GM21717 (cell line): Measurements from ENCODE around the gene SNAPC4.
"Not testable (repeated sequence)": the region's sequence is repeated elsewhere in the genome, so short reads cannot be mapped to it uniquely, and the experiment has no call there.

Source experiments
- ATAC-seq: cut with Tn5 transposase; IDR thresholded peaks from one replicate; pipeline ENCODE4 v1.9.1; 2021; ENCODE audit warnings: mild to moderate bottlenecking, moderate library complexity; ENCODE audit not compliant: unreplicated experiment

The SNAPC4 gene

GRCh38 chr9:136433043-136433715 lies 33.2 kb upstream of the SNAPC4 start:
- no peak for ATAC-seq

DNA sequence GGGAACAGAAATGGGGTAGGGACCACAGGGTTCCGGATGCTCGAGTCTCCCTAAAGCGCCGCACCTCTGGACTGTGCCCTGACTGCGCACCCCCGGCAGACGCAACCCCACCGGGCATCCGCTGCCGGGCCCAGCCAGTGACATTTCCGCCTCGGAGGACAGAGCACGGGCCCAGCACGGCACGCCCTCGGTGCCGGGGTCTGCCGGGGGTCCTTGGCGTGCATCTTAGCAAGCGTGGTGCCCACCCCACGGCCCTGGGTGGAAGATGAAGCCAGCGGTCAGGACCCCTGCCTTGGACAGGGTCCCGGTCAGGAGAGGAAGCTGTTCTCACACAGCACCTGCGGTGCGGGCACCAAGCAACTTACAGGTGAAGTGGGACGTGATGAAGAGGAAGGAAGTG lies 32.6 kb upstream of the SNAPC4 start:
- no peak for ATAC-seq

DNA sequence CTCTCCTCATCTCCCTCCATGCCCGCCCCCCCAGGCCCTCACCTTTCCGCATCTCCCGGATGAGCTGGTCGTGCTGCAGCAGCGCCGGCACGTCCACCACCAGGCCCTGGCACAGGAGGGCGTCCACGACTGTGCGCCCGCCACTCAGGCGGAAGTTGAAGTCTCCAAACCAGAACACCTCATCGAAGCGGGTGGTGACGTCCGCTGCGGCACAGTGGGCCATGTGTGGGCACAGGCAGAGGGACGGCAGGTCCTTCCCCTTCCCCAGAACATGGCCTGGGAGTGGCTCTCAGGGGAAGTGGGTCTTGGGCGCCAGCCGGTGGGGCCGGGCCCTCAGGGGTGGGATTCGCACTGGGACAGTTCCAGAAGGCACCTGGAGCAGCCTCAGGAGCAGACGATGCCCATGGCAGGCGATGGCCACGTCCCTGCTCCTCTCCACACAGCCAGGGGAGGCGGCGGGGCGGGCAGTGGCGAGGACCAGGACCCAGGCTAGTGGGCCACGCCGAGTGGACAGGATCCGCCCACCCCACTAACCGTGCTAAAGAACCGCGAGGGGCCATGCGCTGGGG lies 31.9 kb upstream of the SNAPC4 start:
- ATAC-seq, result no peak

DNA sequence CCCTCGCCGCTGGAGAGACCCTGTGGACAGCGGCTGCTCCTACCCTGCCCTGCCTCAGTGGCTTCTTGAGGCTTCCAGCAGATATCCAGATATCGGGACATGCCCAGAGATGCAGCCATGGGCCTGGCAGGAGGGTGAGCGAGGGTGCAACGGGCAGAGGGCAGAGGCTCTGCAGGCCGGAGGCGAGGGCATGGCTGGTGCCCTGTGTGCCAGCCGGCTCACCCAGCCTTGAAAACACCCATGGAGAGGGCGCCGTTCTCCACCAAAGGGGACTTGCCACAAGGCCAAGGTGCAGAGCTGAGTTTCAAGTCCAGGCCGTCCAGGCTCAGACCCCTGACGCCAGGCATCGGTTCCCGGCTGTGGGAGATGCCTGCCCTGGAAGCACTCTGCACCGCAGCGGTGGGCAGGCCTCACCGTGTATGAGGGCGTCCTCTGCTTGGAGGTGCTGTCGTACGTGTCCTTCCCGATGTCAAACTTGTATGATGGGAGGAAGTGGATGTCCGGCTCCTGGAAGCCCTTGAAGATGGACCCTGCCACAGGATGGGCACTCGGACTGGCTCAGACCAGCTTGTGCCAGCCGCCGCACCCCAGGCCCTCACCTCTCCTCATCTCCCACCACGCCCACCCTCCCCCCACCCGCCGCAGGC lies 30.7 kb upstream of the SNAPC4 start:
- no peak for ATAC-seq

GRCh38 chr9:136429683-136430491 lies 29.9 kb upstream of the SNAPC4 start:
- ATAC-seq, result no peak

DNA sequence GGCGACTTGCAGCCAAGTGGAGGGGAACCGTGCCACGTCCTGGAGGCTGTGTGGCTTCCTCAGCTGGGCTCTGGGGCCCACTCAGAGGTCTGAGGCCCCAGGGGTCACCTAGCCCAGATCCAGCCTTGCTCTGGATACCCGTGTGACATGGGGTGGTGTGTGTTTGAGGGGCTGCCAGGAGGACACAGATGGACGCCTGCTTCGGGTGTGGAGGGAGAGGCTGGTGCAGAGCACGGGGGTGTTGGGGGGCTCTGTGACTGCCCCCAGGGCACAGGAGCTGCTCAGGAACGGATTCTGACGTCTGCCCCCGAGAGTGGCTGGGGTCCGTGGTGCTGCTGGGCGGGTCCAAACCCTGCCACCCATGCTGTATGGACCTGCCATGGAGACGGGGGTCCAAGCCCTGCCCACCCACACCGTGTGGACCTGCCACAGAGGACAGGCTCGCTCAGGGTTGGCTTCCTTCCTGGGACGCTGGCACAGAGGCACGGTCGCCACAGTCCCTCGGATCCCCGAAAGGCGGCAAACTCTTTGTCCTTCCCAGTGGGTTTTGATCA lies 29.2 kb upstream of the SNAPC4 start:
- ATAC-seq, result no peak

DNA sequence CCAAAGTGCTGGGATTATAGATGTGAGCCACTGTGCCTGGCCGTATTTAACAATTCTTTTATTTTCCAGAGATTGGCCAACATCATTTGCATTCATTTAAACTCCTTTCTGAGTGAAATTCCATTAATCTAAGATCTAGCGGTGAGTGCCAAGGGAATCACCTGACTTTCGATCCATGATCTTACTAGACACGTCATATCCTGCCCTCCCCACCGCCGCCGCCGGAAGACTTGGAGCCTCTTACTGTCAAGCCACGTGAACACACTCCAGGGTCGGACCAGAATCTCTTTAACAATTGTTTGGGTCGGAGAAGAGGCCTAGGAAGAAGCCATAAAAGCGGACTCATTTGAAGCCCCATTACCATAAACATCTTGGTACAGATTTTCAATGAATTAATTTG lies 26.8 kb upstream of the SNAPC4 start:
- ATAC-seq, result no peak

- ATAC-seq, result not testable (repeated sequence)
These were observed 25.4 kb upstream of the SNAPC4 start for GRCh38 chr9:136425367-136425766.

GRCh38 chr9:136424750-136425362 lies 24.9 kb upstream of the SNAPC4 start:
- ATAC-seq, result no peak

DNA sequence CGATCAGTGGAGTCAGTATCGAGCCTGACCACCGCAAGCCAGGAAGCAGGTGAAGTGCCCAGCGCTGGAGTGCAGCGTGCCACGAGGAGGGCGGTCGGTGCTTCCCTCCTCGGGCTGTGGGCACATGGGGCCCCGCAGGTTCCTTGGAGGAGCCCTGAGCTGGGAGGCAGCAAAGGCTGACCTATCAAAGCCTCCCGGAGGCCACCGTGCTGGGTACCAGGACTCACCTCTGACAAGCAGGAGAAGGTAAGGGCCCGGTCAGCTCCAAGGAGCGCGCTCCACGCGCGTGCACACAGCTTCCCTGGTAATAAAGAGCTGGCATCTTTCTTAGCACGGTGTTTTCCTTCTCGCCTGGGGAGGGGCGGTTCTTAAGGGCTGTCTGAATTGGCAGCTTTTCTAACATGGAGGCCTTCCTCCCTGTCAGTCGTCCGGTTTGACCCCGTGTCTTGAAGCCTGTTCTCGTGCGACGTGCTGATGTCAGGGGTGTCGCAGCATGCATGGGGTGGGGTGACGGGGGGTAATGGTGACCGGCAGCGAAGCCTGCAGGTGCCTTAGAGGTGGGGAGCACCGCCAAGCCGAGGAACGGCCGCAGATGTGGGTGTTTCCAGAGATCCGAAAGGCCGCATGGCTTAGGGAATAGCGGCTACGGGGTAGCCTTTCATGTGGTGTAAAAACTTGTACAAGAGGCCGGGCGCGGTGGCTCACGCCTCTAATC lies 23.6 kb upstream of the SNAPC4 start:
- no peak for ATAC-seq

GRCh38 chr9:136422876-136423275 lies 22.9 kb upstream of the SNAPC4 start:
- no peak for ATAC-seq

DNA sequence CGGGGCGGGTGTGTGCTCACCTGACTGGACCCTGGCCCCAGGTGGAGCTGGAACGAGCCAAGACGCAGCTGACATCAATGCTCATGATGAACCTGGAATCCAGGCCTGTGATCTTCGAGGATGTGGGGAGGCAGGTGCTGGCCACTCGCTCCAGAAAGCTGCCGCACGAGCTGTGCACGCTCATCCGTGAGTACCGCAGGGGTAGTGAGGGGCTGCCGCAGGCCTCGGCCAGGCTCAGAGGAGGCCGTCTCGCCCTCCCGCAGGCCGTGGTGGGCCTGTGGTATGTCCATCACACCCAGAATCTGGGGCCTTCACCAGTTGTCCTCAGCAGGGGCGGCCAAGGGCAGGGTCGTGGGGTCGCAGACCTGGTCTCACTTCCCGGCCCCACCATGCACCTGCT lies 21.8 kb upstream of the SNAPC4 start:
- no peak for ATAC-seq

DNA sequence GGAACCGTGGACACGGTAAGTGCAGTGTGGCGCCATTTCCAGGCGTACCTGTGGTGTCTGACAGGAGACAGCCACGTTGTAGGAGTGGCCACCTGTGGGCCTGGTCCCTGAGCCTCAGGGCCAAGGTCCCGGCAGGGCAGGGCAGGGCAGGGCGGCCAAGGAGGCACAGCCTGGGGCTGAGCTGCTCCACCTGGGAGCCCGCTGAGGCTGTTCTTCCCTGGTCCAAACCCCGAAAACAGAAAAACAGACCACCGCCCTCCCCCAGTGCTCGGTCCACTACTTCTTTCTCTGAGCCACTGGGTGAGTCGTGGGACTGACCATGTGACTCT lies 19.1 kb upstream of the SNAPC4 start:
- no peak for ATAC-seq

GRCh38 chr9:136418182-136419091 lies 18.5 kb upstream of the SNAPC4 start:
- no peak for ATAC-seq

GRCh38 chr9:136416914-136417313 lies 16.9 kb upstream of the SNAPC4 start:
- ATAC-seq, result no peak

DNA sequence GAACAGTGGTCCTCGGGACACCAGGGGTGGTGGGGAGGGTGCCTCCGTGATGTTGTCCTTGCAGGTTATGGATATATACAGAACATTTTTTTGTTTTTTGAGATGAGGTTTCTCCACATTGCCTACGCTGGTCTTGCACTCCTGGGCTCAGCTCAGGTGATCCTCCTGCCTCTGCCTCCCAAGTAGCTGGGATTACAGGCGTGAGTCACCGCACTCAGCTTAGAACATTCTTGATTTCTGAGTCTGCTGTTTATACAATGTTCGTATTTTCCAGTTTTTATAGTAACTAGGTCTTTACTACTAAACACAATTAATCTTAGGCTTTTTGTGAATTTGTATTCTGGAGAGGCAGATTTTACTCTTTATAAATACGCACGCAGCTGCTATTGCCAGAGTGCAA lies 16.5 kb upstream of the SNAPC4 start:
- no peak for ATAC-seq

DNA sequence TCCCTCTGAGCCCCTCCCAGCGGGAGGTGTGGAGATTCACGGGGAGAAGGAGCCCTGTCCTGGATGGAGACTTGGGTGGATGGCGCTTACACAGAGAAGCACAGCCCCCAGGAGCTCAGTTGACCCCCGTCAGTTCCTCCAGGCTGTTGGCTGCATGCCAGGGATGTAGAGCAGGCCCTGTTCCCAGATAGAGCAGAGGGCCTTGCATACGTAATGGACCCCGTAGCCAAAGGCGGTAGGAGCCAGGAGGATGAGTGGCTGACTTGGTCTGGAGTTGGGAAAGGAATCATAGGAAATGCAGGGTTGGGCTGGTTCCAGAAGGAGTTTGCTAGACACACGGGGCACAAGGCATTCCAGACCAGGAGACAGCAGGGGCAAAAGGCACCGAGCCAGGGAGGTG lies 13.0 kb upstream of the SNAPC4 start:
- ATAC-seq, result no peak

DNA sequence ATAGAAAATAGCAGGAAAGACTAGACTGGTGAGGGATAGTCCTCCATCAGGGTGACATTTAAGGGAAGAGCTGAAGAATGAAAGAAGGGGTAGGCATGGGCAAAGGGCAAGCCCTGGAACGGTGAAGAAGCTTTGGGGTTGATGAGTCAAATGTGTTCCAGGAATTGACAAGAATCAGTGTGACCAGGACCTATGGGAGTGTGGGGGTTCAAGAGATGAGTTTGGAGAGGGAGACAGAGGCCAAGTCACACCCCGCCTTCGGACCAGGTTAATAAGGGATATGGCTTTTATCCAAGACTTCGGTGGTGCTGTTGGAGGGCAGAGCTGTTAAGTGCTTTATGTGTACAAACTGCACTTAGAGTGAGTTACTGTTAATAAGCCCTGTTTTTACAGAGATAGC lies 11.4 kb upstream of the SNAPC4 start:
- ATAC-seq, result no peak

GRCh38 chr9:136410500-136411287 lies 10.7 kb upstream of the SNAPC4 start, which contains the start of the genes ENTR1 and PMPCA:
Gene ENTR1 (minus strand): TSS chr9:136410614. CDS start chr9:136410397, 217 bp downstream.
Gene PMPCA (plus strand): TSS chr9:136410658. CDS start chr9:136410669, 11 bp downstream.
- ATAC-seq, result peak; percentile 66
